ENCODE results near the gene FCHO2. TPM values are rescaled to one million over a fixed set of nuclear protein-coding genes. Genes with fewer than 3 reads are reported as not detected.

FCHO2 gene
- total and polyA plus RNA-seq, 7 donors: 4.0 to 19.9 (median 16.6) TPM

GRCh38 chr5:73088026-73088425, 132.2 kb downstream of the FCHO2 start:
- Histone ChIP-seq H3K9me3 (no peaks in the 10 kb centered on the region), H3K27ac (no peak overlapping the region), H3K36me3 (ENCODE audit: insufficient read depth in 1 of 2, low read depth in 1 of 2) (peaks cover 0 to 58% of the 10 kb centered on the region in 2 donors), H3K4me3 (no peak overlapping the region), H3K4me1 (no peaks in the 10 kb centered on the region), H3K27me3 (ENCODE audit: insufficient read depth in 3 of 3, low read length in 2 of 3) (no peaks in the 10 kb centered on the region)
- DNase-seq (no peak), ATAC-seq (no peak)
- TF ChIP-seq, protein P1, sequence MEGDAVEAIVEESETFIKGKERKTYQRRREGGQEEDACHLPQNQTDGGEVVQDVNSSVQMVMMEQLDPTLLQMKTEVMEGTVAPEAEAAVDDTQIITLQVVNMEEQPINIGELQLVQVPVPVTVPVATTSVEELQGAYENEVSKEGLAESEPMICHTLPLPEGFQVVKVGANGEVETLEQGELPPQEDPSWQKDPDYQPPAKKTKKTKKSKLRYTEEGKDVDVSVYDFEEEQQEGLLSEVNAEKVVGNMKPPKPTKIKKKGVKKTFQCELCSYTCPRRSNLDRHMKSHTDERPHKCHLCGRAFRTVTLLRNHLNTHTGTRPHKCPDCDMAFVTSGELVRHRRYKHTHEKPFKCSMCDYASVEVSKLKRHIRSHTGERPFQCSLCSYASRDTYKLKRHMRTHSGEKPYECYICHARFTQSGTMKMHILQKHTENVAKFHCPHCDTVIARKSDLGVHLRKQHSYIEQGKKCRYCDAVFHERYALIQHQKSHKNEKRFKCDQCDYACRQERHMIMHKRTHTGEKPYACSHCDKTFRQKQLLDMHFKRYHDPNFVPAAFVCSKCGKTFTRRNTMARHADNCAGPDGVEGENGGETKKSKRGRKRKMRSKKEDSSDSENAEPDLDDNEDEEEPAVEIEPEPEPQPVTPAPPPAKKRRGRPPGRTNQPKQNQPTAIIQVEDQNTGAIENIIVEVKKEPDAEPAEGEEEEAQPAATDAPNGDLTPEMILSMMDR (IDR thresholded peaks at IDR 0.05): no peak
- 93 to 99% (median 95%) methylated on average over 4 of the region's 4 CpGs for WGBS, 3 donors
- intact Hi-C loops (cut with DNase I): no loop called here

DNA sequence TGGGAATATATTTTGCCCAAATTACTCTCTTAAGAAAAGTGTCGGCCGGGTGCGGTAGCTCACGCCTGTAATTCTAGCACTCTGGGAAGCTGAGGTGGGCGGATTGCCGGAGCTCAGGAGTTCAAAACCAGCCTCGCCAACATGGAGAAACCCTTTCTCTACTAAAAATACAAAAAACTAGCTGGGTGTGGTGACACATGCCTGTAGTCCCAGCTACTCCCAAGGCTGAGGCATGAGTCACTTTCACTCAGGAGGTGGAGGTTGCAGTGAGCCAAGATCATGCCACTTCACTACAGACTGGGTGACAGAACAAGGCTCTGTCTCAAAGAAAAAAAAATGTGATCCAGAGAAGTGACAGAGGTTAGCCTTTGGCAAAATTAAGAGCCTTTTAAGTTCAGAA, 138.1 kb downstream of the FCHO2 start:
- 94 to 95% (median 95%) methylated on average over 7 of the region's 7 CpGs for WGBS, 3 donors
- ATAC-seq (no peak), DNase-seq (no peak)
- no peak overlapping the region for H3K27ac ChIP-seq
- intact Hi-C loops (cut with DNase I): no loop called here
- no peaks in the 10 kb centered on the region for H3K4me1 ChIP-seq
- no peak overlapping the region for H3K4me3 ChIP-seq
- H3K9me3 ChIP-seq: peaks cover 11% of the 10 kb centered on the region
- TF ChIP-seq, protein P1 (IDR thresholded peaks at IDR 0.05): no peak
- peaks cover 0 to 5% of the 10 kb centered on the region in 2 donors for H3K36me3 ChIP-seq (ENCODE audit: insufficient read depth in 1 of 2, low read depth in 1 of 2)
- H3K27me3 ChIP-seq (ENCODE audit: insufficient read depth in 3 of 3, low read length in 2 of 3): no peaks in the 10 kb centered on the region

DNA sequence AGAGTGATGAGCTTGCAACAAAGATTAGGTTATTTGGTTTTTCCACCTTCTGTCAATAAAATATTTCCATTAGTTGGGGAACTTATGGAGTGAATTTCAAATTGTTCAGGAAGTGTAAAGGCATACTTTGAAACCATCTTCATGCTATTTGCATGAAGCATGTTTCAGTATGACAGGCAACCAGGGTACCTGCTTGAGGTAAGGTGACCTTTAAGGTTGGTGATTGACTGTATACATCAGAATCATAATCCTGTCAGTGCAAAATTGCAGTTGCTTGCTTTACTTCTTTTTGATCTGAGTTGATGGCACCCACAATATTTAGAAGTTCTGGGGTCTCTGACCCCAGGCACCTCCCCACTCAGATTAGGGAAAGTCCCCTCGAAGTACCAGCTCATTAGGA, 138.6 kb downstream of the FCHO2 start:
- TF ChIP-seq, protein P1 (IDR thresholded peaks at IDR 0.05): no peak
- intact Hi-C loops (cut with DNase I): no loop called here
- DNase-seq (no peak), ATAC-seq (no peak)
- Histone ChIP-seq H3K36me3 (ENCODE audit: insufficient read depth in 1 of 2, low read depth in 1 of 2) (peaks cover 0 to under 1% of the 10 kb centered on the region in 2 donors), H3K27me3 (ENCODE audit: insufficient read depth in 3 of 3, low read length in 2 of 3) (no peaks in the 10 kb centered on the region), H3K4me3 (no peak overlapping the region), H3K4me1 (no peaks in the 10 kb centered on the region), H3K27ac (no peak overlapping the region), H3K9me3 (peaks cover 11% of the 10 kb centered on the region)
- 87 to 94% (median 88%) methylated on average over 1 of the region's 1 CpG for WGBS, 3 donors

- Histone ChIP-seq H3K9me3 (peaks cover 11% of the 10 kb centered on the region), H3K36me3 (ENCODE audit: insufficient read depth in 1 of 2, low read depth in 1 of 2) (no peaks in the 10 kb centered on the region), H3K4me1 (no peaks in the 10 kb centered on the region), H3K4me3 (no peak overlapping the region), H3K27me3 (ENCODE audit: insufficient read depth in 3 of 3, low read length in 2 of 3) (no peaks in the 10 kb centered on the region), H3K27ac (no peak overlapping the region)
- intact Hi-C loops (cut with DNase I): no loop called here
- 94 to 96% (median 94%) methylated on average over 6 of the region's 6 CpGs for WGBS, 3 donors
- no peak for DNase-seq
- TF ChIP-seq, protein P1 (IDR thresholded peaks at IDR 0.05): no peak
- no peak for ATAC-seq
Observed at GRCh38 chr5:73095564-73096238, 139.9 kb downstream of the FCHO2 start.

GRCh38 chr5:73096239-73096575, 140.4 kb downstream of the FCHO2 start:
- H3K4me1 ChIP-seq: no peaks in the 10 kb centered on the region
- H3K9me3 ChIP-seq: peaks cover 11% of the 10 kb centered on the region
- no peaks in the 10 kb centered on the region for H3K36me3 ChIP-seq (ENCODE audit: insufficient read depth in 1 of 2, low read depth in 1 of 2)
- DNase-seq (no peak), ATAC-seq (no peak)
- TF ChIP-seq, protein P1 (IDR thresholded peaks at IDR 0.05): no peak
- H3K27ac ChIP-seq: no peak overlapping the region
- no peaks in the 10 kb centered on the region for H3K27me3 ChIP-seq (ENCODE audit: insufficient read depth in 3 of 3, low read length in 2 of 3)
- WGBS, 3 donors: 92 to 94% (median 92%) methylated on average over 1 of the region's 1 CpG
- intact Hi-C loops (cut with DNase I): no loop called here
- no peak overlapping the region for H3K4me3 ChIP-seq

Measured in psoas muscle (tissue), 8 donors.